GM12864 (cell line): ENCODE results near the gene C2CD2L.

Experiments used
- DNase-seq: peaks from one replicate; pipeline ENCODE4 v3.0.0-alpha.2; 2011; ENCODE audit warnings: low read depth
- H3K4me3 ChIP-seq: 2 replicates; pipeline ENCODE4 v1.5.1; 2011; ENCODE audit warnings: mild to moderate bottlenecking, low read depth, low read length, control low read depth
- TF ChIP-seq, protein P1 (sequence below): IDR thresholded peaks from 2 replicates; pipeline ENCODE4 v1.5.1; 2011; ENCODE audit warnings: low read depth, mild to moderate bottlenecking, moderate library complexity, low read length, control low read depth, inconsistent platforms; ENCODE audit errors: missing control alignments

C2CD2L gene

DNA sequence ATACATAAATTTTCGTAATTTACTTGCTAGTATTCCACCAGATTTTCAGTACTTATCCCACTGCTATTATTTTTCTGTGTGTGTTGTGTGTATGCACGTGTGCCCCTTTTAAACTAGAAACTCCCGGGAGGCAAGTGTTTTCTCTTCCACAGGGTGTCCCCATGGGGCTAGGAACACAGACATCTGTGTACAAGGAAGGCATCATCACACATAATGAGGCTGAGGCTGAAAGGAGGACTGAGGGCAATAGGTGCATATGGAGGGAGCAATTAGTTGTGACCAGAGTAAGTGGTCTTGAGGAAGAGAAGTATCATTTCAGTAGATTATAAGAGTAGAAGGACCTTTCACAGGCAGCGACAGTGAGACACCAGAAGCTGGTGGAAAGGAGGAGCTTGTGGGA lies 3.4 kb upstream of the C2CD2L start:
- TF ChIP-seq, protein P1, sequence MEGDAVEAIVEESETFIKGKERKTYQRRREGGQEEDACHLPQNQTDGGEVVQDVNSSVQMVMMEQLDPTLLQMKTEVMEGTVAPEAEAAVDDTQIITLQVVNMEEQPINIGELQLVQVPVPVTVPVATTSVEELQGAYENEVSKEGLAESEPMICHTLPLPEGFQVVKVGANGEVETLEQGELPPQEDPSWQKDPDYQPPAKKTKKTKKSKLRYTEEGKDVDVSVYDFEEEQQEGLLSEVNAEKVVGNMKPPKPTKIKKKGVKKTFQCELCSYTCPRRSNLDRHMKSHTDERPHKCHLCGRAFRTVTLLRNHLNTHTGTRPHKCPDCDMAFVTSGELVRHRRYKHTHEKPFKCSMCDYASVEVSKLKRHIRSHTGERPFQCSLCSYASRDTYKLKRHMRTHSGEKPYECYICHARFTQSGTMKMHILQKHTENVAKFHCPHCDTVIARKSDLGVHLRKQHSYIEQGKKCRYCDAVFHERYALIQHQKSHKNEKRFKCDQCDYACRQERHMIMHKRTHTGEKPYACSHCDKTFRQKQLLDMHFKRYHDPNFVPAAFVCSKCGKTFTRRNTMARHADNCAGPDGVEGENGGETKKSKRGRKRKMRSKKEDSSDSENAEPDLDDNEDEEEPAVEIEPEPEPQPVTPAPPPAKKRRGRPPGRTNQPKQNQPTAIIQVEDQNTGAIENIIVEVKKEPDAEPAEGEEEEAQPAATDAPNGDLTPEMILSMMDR: no peak
- DNase-seq: no peak
- no peak overlapping the region for H3K4me3 ChIP-seq

DNA sequence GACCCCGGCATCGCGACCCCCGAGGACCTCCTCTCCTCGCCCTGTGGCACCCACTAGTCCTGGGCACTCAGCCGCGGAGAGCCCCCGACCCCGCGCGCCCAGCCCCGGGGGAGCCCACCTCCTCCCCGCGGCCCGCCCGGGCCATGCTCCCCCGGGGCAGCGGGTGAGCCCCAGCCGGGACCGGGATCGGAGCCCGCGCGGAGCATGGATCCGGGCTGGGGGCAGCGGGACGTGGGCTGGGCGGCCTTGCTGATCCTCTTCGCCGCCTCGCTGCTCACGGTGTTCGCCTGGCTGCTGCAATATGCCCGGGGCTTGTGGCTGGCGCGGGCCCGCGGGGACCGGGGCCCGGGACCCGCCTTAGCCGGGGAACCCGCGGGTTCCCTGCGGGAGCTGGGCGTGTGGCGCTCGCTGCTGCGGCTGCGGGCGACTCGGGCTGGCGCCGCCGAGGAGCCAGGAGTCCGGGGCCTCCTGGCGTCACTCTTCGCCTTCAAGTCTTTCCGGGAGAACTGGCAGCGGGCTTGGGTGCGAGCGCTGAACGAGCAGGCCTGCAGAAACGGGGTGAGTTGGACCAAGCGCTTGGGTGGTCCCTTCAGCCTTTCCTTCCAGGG lies 498 bp downstream of the C2CD2L start:
- TF ChIP-seq, protein P1: no peak
- H3K4me3 ChIP-seq: peak overlapping the region; percentile 89
- no peak for DNase-seq

DNA sequence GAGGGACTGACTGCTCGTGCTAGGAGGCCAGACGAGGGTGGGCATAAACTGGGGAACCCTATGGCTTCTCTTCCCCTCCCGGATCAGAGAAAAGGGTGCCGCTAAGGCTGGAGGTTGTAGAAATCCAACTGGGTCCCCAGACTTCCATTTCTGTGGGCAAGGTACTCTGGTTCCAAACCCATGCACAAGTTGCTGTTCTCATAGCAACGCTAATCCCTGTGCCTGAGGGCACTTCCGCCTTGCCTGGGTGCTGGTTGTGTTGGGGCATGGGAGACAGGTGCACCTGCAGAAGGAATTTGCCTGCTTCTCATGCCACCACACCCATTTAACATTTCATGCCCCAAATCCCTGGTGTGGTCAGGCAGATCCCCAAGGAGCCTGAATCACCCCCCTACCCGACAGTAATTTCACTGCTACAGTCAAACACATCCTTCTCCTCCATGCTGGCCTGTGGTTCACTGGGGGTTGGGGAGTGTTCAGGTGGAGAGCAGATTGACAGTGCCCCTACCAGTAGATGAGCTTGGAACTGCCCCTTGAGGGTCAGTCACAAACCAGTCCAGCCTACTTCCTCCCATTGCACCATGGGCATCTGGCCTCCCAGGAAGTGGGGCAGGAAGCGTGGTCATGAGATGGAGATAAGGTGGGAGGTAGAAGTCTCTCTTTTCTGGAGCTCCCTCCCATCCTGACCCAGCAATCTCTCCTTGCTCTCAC lies 1.2 kb downstream of the C2CD2L start:
- peak overlapping the region; percentile 89 for H3K4me3 ChIP-seq
- DNase-seq: no peak
- TF ChIP-seq, protein P1: no peak

DNA sequence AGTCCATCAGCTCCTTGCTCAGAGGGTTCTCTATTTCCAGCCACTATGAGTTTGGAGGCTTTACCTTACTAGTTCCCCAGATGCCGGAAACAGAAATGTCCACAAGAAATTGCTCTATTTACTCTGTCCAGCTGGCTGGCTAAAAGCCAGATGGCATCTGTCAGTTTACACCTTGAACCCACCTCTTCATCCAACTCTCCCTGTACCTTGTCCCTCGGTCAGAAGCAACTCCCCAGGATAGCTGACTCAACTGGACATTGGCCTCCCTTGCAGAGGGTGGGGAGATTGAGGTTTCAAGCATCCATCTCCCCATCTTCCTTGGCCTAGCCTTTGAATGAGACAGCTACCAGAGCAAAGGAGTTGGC lies 1.7 kb downstream of the C2CD2L start:
- H3K4me3 ChIP-seq: peak overlapping the region; percentile 89
- TF ChIP-seq, protein P1: no peak
- DNase-seq: no peak

DNA sequence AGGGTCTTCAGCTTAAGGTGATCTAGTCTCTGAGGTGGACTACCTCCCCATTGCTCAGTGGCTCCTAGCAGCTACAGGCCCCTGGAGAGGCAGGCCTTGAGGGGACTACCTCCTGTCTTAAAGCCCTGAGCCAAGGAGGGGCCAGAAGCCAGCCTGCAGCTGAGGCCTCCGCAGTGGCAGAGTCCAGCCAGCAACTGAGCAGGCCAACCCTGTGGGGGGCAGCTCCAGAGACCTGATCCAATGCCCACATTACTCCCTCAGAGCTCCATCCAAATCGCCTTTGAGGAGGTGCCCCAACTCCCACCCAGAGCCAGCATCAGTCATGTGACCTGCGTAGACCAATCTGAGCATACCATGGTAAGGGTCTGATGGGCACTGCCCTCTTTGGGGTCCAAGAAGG lies 2.7 kb downstream of the C2CD2L start:
- DNase-seq: no peak
- no peak overlapping the region for H3K4me3 ChIP-seq
- TF ChIP-seq, protein P1: no peak

DNA sequence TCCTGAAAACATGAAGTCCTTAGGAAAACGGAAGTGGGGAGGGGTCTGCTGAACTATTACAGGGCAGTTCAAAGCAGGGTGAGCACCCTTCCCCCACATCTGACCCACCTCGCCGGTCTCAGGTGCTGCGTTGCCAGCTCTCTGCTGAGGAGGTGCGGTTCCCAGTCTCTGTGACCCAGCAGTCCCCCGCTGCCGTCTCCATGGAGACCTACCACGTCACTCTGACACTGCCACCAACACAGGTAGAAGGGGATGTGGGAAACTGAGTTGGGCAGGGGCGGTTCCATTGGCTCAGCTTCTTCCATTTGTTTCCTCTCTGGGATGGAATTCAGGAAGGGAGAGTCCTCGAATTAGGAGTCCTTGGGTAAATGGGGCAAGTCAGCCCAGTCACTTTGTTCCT lies 3.3 kb downstream of the C2CD2L start:
- DNase-seq: no peak
- TF ChIP-seq, protein P1: no peak
- no peak overlapping the region for H3K4me3 ChIP-seq

DNA sequence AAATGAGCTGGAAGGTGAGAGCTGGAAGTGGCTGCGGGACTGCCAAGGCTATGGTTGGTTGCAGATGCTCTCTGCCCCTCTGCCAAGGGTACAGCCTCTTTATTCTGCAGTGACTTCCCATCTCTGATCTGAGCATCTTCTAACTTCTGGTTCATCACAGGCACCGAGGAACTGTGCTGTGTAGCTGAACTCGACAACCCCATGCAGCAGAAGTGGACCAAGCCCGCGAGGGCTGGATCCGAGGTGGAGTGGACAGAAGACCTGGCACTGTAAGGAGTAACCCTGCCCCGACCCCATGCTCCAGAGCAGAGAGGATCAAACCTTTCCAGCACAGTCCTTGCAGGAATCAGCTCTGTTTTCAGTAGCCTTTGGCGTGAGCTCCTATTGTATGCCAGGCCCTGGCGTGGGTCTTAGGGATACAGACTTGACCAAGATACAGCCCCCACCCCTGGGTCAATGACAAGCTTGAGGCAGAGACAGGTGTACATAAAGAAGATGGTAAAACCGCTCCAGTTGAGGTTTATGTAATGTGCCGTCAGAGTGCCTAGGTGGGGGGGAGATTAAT lies 4.3 kb downstream of the C2CD2L start:
- DNase-seq: no peak
- no peak overlapping the region for H3K4me3 ChIP-seq
- TF ChIP-seq, protein P1: no peak
